Glutamatergic neuron (in vitro differentiated cells): ENCODE results near the gene TRPM3. TPM values are rescaled to one million over a fixed set of nuclear protein-coding genes. Genes with fewer than 3 reads are reported as not detected.

Experiments
- DNase-seq: peaks from one replicate; pipeline ENCODE4 v3.0.0; 2022
- H3K27ac Mint-ChIP-seq: one replicate; pipeline ENCODE4 v1.8.0; 2020; ENCODE audit warnings: mild to moderate bottlenecking, mixed read lengths, inconsistent platforms; ENCODE audit not compliant: unreplicated experiment
- H3K27me3 Mint-ChIP-seq: one replicate; pipeline ENCODE4 v1.8.0; 2020; ENCODE audit warnings: mild to moderate bottlenecking, moderate library complexity, mixed read lengths, inconsistent platforms; ENCODE audit not compliant: unreplicated experiment
- H3K36me3 Mint-ChIP-seq: one replicate; pipeline ENCODE4 v1.8.0; 2020; ENCODE audit warnings: mild to moderate bottlenecking, mixed read lengths, inconsistent platforms; ENCODE audit not compliant: unreplicated experiment
- H3K4me1 Mint-ChIP-seq: one replicate; pipeline ENCODE4 v1.8.0; 2020; ENCODE audit warnings: mild to moderate bottlenecking, low read depth, mixed read lengths, inconsistent platforms; ENCODE audit not compliant: unreplicated experiment
- H3K4me3 Mint-ChIP-seq: one replicate; pipeline ENCODE4 v1.8.0; 2020; ENCODE audit warnings: mild to moderate bottlenecking, mixed read lengths, inconsistent platforms; ENCODE audit not compliant: unreplicated experiment
- H3K9me3 Mint-ChIP-seq: one replicate; pipeline ENCODE4 v1.8.0; 2020; ENCODE audit warnings: mild to moderate bottlenecking, moderate library complexity, mixed read lengths, inconsistent platforms; ENCODE audit not compliant: unreplicated experiment
- total RNA-seq: library from RNA; stranded (reverse); fragmentation: NEBNext Ultra II Directional; extraction: Animal tissue kit (Norgen Biotek cat#: 25700); gene quantifications from one replicate; pipeline ENCODE4 v1.2.1, GENCODE V29; 2021; ENCODE audit not compliant: unreplicated experiment
- TF ChIP-seq, protein P1 (sequence below): fragments of 200-600 bp; sonication (generic); IDR thresholded peaks from one replicate; pipeline ENCODE4 v1.5.0; 2021; ENCODE audit not compliant: partially characterized antibody, unreplicated experiment

The TRPM3 gene
- total RNA-seq, 1 donor from 2014 or later, result 3.3 TPM

DNA sequence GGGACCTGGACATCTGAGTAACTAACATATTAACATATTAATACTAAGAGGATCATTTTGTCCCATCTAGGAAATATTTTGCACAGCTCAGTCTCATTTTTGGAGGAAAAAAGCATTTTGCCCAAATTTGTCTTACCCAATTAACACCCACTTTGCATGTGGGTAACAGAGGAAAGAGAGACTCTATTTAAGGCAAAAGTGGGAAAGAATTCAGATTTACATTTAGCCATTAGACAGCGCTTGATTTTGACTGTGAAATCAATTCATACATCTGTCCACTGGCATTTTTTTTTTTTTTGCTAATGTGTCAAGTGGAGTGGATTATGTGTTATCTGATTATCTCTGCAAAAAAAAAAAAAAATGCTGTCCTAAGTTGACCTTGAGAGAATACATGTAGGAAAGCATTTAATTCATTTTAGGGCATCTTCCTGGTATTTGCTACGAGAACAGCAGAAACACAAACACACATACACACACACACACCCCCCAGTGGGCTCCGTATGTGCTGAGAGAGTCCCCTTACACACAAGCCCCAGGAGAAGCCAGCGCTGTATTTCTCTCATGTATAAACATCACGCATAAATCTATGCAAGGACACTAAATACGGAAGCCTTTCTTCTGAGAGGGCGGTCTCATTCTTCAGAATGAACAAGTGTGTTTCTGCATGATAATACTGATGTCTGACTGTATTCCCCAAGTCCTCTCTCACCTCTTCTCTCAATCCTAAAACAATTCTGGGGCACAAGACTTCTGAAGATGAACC, 505.0 kb downstream of the TRPM3 start:
- Mint-ChIP-seq H3K4me3 (no peak overlapping the region), H3K27ac (peak overlapping the region; percentile 86), H3K4me1 (peaks cover 14% of the 10 kb centered on the region), H3K27me3 (peaks cover 2% of the 10 kb centered on the region), H3K36me3 (no peaks in the 10 kb centered on the region), H3K9me3 (no peaks in the 10 kb centered on the region)
- no peak for DNase-seq
- TF ChIP-seq, protein P1, sequence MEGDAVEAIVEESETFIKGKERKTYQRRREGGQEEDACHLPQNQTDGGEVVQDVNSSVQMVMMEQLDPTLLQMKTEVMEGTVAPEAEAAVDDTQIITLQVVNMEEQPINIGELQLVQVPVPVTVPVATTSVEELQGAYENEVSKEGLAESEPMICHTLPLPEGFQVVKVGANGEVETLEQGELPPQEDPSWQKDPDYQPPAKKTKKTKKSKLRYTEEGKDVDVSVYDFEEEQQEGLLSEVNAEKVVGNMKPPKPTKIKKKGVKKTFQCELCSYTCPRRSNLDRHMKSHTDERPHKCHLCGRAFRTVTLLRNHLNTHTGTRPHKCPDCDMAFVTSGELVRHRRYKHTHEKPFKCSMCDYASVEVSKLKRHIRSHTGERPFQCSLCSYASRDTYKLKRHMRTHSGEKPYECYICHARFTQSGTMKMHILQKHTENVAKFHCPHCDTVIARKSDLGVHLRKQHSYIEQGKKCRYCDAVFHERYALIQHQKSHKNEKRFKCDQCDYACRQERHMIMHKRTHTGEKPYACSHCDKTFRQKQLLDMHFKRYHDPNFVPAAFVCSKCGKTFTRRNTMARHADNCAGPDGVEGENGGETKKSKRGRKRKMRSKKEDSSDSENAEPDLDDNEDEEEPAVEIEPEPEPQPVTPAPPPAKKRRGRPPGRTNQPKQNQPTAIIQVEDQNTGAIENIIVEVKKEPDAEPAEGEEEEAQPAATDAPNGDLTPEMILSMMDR, result no peak

DNA sequence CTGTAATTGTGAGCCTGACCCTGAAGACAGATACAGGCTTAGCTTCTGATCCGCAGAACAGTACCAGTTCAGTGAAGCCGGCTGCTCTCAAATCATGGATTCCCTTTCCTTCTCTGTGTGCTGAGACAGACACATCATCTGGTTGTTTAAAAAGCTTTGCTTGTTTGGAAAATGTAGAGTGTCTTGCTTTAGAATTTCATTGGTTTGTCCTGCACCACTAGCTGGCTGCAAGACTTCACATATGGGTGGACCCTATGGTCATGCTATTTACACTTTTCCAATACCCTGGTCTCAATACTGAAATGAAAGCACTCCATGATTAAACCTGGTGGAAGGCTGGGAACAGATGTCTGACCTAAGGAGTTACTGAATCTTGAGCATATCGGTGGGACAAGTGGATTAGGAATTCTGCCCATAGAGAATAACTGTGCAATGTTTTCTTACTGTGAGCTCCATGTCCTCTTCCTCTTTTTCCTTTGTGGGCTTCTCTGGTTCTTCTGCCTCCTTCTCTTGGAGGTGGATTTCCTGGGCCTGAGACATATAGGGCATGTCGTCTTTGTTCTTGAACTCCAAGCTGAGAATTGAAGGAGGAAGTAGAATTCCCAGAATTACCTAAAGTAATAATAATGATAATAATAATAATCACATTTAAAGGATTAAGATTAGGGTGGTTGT, 505.8 kb downstream of the TRPM3 start:
- Mint-ChIP-seq H3K27me3 (peaks cover 2% of the 10 kb centered on the region), H3K4me1 (peaks cover 14% of the 10 kb centered on the region), H3K9me3 (no peaks in the 10 kb centered on the region), H3K27ac (peak overlapping the region; percentile 86), H3K4me3 (no peak overlapping the region), H3K36me3 (no peaks in the 10 kb centered on the region)
- TF ChIP-seq, protein P1, result no peak
- no peak for DNase-seq

DNA sequence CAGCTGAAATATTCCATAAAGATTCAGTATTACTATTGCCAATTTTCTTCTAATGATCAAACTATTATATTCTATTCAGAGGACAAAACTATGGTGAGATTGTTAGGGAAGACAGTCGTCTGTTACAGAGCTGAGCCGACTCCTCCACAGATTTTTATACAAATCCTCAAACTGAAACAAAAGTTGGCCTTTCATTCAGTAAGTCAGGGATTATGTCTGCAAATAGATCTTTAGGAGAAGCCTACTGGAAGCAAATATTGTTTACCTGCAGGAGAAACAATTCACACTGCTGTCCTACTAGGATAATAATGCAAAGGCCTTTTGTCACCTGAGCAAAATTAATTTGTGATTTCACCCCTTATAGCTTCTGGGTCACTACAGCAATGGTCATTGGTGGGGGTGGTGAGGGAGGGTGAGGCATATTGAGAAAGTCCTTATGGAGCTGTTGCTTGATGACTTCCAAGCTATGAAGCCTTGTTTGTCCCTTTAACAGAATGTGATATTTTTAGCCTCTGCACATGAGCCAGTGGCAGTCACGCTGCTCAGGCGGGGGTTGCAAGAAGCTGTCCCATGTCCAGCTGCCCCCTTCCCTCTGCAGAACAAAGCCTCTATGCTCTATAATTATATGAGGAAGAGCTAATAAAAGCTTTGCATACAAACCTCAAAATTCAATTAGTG, 506.5 kb downstream of the TRPM3 start:
- H3K9me3 Mint-ChIP-seq, result no peaks in the 10 kb centered on the region
- peaks cover 14% of the 10 kb centered on the region for H3K4me1 Mint-ChIP-seq
- H3K36me3 Mint-ChIP-seq, result no peaks in the 10 kb centered on the region
- H3K27me3 Mint-ChIP-seq, result peaks cover 2% of the 10 kb centered on the region
- TF ChIP-seq, protein P1, result no peak
- no peak for DNase-seq
- peak overlapping the region; percentile 86 for H3K27ac Mint-ChIP-seq
- H3K4me3 Mint-ChIP-seq, result no peak overlapping the region

DNA sequence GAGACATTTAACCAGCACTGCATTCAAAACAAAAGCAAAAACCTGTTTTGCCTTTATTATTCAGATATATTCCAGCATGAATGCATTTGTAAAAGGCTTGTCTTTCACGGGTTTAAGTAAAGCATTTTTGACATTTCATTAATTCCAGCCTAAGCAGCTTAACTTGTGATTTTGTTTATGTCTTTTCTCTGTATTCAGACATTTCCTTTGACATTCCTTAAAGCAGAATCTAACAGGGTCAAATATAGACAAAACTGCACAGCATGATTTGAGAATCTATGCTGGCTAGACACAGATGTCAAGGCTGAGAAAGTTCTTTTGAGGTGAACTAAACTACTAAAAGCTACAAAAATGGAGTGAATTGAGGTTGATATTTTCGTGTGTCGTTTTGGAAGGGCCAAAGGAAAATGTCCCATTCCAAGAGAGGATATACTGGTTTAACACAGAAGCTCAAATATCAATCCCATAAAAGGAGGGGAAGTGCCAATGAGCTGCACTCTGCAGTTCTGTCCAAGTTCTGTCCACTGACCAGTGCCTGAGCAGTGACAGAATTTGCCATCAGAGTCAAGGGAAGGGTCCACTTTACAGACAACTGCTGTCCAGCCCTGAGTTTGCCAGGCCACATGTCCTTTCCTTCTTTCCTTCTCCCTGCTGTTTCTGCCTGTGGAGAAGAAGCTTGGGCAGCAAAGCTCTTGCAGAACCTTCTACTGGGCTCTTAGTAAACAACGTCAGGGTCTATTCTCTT, 508.2 kb downstream of the TRPM3 start:
- H3K27ac Mint-ChIP-seq, result no peak overlapping the region
- H3K27me3 Mint-ChIP-seq, result peaks cover 2% of the 10 kb centered on the region
- no peak for DNase-seq
- H3K4me3 Mint-ChIP-seq, result no peak overlapping the region
- H3K4me1 Mint-ChIP-seq, result peaks cover 14% of the 10 kb centered on the region
- TF ChIP-seq, protein P1, result no peak
- no peaks in the 10 kb centered on the region for H3K9me3 Mint-ChIP-seq
- H3K36me3 Mint-ChIP-seq, result no peaks in the 10 kb centered on the region
